ENCODE results near the gene RPP40.

GRCh38 chr6:4967301-4968030, 36.4 kb downstream of the RPP40 start:
- TF ChIP-seq CTCF (conservative IDR thresholded peaks at IDR 0.05; ENCODE audit: low read length) = no peak
- TF ChIP-seq EZH2phosphoT487 (IDR thresholded peaks at IDR 0.05; ENCODE audit: borderline replicate concordance, low read depth, low read length) = no peak

All from OCI-LY7 (cell line).